ENCODE results near the gene PDE8A.
"Not testable (repeated sequence)": the region's sequence is repeated elsewhere in the genome, so short reads cannot be mapped to it uniquely, and the experiment has no call there.

The PDE8A gene

GRCh38 chr15:84988909-84989644 is 7.4 kb downstream of the PDE8A start:
- DNase-seq (ENCODE audit: low spot score), result no peak

DNA sequence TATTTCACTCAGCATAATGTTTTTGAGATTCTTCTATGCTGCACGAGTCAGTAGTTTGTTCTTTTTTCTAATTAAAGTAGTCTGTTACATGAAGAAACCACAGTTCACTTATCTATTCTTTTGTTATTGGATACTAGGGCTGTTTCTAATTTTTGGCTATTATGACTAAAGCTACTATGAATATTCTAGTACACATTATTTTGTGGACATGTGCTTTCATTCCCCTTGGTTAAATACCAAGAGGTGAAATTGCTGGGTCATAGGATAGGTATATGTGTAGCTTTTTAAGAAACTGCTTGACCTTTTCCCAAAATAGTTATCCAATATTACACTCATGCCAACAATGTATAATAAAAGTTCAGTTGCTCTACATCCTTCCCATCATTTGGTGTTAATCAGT is 8.9 kb downstream of the PDE8A start:
- DNase-seq (ENCODE audit: low spot score), result no peak

DNA sequence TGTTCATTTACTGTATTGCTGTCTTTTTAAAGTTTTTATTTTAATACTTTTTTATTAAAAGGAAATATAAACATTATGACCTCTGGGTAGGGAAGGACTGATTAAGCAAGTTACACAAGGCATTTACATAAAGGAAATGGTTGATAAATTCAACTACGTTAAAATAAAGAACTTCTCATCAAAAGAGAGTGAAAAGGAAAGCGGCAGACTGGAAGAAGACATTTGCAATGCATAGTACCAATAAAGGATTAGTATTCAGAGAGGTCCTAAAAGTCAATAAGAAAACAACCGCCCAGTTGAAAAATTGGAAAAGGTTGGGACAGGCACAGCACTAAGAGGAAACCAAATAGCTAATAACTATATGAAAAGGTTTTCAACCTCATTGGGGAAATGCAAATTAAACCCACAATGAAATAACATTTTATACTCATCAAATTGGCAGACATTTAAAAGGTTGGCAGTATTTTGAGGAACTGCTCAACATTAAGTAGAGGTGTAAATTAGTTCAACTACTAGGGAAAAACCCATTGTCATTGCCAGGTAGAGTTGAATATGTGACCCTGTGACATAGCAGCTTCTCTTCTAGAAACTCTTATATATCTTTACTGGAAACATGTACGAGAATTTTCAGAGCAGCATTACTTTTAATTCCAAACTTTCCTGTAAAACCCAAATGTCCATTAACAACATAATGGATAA is 9.5 kb downstream of the PDE8A start:
- DNase-seq (ENCODE audit: low spot score), result no peak

DNA sequence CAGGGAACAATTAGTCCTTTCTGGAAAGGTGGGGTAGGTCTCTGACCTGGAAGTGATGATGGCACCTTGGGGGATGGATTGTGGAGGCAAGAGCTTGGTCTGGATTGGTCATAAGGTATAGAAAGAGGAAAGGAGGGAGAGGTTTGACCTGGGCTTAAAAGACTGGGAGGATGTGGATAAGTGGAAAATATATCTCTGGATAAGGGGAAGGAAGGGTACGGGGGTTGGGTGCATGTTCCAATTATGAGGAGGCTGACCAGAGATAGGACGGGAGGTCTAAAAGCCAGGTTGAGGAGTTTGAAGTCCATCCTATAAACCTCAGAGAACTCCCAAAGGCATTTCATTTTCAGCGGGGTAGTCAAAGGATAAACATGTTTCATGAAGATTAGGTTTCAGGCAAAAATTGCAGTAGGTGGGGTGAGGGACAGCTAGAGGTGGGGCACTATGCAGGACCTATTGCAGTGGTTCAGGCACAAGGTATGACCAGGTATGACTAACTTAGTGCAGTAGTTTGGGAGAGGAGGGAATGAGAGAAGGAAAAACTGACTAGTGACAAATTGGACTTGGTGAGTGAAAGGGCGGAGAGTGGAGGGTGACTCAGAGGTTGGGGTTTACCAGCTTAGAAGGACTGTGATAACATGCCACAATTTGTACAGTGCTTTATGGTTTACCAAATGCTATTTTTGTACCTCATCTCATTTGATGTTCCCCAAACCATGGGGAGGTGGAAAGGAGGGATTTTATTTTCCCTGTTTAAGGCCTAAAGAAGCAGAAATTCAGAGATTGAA is 10.7 kb downstream of the PDE8A start:
- no peak for DNase-seq (ENCODE audit: low spot score)

DNA sequence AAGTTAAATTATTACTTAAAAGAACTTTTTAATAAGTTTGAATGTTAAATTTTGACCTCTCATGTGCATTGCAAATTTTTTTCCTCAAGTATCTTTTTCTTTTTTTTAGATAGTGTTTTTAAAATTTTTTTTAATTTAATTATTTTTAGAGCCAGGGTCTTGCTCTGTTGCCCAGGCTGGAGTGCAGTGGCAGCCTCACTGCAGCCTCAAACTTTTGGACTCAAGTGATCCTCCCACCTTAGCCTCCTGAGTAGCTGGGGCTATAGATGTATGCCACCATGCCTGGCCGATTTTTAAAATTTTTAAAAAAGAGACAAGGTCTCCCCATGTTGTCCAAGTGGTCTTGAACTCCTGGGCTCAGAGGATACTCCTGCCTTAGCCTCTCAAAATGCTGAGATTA is 14.4 kb downstream of the PDE8A start:
- no peak for DNase-seq (ENCODE audit: low spot score)

DNA sequence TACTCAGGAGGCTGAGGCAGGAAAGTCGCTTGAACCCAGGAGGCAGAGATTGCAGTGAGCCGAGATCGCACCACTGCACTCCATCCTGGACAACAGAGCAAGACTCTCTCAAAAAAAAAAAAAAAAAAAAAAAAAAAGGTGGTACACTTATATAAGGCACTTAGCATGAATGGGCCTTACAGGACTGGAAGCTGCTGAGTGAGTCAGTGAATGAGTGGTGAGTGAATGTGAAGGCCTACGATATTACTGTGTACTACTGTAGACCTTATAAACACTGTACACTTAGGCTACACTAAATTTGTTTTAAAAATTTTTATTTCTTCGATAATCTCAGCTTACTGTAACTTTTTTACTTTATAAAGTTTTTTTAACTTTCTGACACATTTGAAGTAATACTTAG is 15.1 kb downstream of the PDE8A start:
- DNase-seq (ENCODE audit: low spot score), result not testable (repeated sequence)

- not testable (repeated sequence) for DNase-seq (ENCODE audit: low spot score)
Measured at GRCh38 chr15:84997214-84997613, 15.6 kb downstream of the PDE8A start.

GRCh38 chr15:85000189-85000864 is 18.7 kb downstream of the PDE8A start:
- no peak for DNase-seq (ENCODE audit: low spot score)

DNA sequence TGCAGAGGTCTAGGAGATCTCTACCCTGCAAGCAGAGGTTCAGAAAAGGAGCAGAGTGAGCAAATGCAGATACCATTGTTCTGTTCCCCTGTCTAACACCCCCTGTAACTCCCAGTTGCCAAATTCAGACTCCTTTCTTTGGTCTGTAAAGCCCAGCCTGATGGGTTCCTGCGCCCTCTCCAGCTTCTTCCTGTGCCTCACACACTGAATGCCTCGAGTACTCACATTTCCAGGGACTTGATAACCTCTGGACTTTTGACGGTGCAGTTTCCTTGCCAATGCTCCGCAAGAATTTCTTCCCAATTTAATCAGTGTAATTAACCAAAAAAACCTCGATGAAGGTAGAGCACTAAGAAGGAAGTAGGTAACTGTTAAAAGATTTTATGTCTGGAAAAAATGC is 19.3 kb downstream of the PDE8A start:
- DNase-seq (ENCODE audit: low spot score), result no peak

- no peak for DNase-seq (ENCODE audit: low spot score)
Measured at GRCh38 chr15:85002517-85002916, 20.9 kb downstream of the PDE8A start.

- peak; percentile 75 for DNase-seq (ENCODE audit: low spot score)
Measured at GRCh38 chr15:85003593-85004312, 22.1 kb downstream of the PDE8A start.

DNA sequence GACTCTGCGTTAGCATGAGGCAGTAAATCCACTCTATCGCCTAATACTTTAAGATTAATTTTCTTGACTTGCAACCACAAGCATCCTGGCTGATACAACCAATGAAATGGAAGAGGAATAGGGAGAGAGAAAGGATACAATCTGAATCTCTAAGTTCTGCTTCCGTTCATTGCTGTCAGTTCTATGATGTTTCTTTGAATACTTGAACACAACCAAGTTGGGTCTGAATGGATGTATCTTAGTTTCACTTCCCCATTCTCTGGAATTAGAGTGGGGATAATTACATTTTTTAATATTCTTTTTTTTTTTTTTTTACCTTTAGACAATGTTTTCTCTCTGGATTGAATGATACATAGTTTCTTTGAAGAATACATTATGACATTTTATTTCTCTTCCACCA is 22.9 kb downstream of the PDE8A start:
- no peak for DNase-seq (ENCODE audit: low spot score)

GRCh38 chr15:85005319-85005718 is 23.7 kb downstream of the PDE8A start:
- DNase-seq (ENCODE audit: low spot score), result no peak

DNA sequence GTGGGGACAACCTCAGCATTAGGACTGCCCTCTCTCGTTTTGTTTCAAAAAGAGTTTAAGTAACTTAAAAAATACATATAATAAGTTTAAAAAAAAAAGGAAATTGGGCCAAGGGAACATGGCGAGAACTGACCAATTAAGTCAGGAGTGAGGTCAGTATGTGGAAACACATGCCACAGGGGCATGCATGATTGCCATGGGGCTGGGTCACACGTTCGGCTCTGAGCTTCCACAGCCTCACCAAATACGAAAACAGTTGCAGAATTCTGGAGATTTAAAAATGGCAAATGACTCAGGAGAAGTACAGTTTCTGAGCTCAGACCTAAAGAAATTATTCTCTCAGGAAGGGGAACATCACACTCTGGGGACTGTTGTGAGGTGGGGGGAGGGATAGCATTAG is 24.1 kb downstream of the PDE8A start:
- no peak for DNase-seq (ENCODE audit: low spot score)

GRCh38 chr15:85006201-85006600 is 24.5 kb downstream of the PDE8A start:
- DNase-seq (ENCODE audit: low spot score), result no peak

DNA sequence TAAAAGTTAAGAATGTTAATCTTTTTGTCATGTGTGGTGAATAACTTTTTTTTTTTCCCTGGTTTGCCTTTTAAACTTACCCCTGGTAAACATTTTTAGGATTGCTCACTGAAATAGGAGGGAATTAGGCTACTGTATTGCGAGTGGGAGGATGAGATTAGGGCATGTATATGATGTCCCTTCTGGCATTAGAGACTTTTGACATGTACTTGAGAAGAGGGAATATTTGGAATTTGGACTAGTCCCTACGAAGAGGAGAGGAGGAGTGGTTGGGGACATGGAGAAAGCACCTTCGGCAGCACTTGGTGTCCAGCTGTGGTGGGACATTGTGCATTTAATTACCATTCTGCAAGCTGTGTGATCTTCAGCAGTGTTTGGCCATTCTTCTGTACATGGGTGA is 25.0 kb downstream of the PDE8A start:
- no peak for DNase-seq (ENCODE audit: low spot score)

DNA sequence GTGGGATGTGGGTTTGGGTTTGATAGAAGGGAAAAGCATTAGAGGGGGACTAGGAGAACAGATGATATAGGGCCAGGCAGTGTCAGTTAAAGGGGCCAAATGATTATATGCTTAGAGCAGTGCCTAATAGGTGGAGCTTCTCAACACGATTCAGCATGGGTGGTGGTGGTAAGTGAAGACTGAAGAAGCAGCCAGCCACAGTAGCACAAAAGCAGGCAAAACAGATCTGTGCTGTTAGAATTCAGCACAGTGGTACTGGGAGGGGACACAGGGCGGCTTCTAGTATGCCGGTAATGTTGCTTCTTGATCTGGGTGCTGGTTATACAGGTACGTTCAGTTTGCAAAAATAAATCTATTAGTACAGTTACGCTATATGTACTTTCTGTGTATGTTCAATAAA is 25.5 kb downstream of the PDE8A start:
- no peak for DNase-seq (ENCODE audit: low spot score)

GRCh38 chr15:85007741-85008397 is 26.2 kb downstream of the PDE8A start:
- DNase-seq (ENCODE audit: low spot score), result no peak

GRCh38 chr15:85008474-85009260 is 27.0 kb downstream of the PDE8A start:
- no peak for DNase-seq (ENCODE audit: low spot score)

GRCh38 chr15:85009435-85009834 is 27.8 kb downstream of the PDE8A start:
- DNase-seq (ENCODE audit: low spot score), result no peak

GRCh38 chr15:85010071-85010385 is 28.4 kb downstream of the PDE8A start:
- no peak for DNase-seq (ENCODE audit: low spot score)

Measured in COLO829 (cell line).